ENCODE results near the gene ZFP36L1.
"Not testable (repeated sequence)": the region's sequence is repeated elsewhere in the genome, so short reads cannot be mapped to it uniquely, and the experiment has no call there.

The ZFP36L1 gene

GRCh38 chr14:68784226-68784910 is 8.5 kb downstream of the ZFP36L1 start:
- DNase-seq (ENCODE audit: low spot score) = peak; percentile 26

GRCh38 chr14:68783408-68784225 is 9.2 kb downstream of the ZFP36L1 start:
- no peak for DNase-seq (ENCODE audit: low spot score)

GRCh38 chr14:68782091-68782981 is 10.5 kb downstream of the ZFP36L1 start:
- DNase-seq (ENCODE audit: low spot score) = no peak

- DNase-seq (ENCODE audit: low spot score) = no peak
These were observed 11.5 kb downstream of the ZFP36L1 start for GRCh38 chr14:68781161-68782021.

- DNase-seq (ENCODE audit: low spot score) = peak; percentile 81
These were observed 12.3 kb downstream of the ZFP36L1 start for GRCh38 chr14:68780358-68781160.

GRCh38 chr14:68779761-68780323 is 13.0 kb downstream of the ZFP36L1 start:
- peak; percentile 62 for DNase-seq (ENCODE audit: low spot score)

GRCh38 chr14:68777644-68778043 is 15.2 kb downstream of the ZFP36L1 start:
- DNase-seq (ENCODE audit: low spot score) = no peak

GRCh38 chr14:68775614-68776126 is 17.2 kb downstream of the ZFP36L1 start:
- DNase-seq (ENCODE audit: low spot score) = no peak

GRCh38 chr14:68774771-68775613 is 17.9 kb downstream of the ZFP36L1 start:
- peak; percentile 56 for DNase-seq (ENCODE audit: low spot score)

GRCh38 chr14:68772761-68773381 is 20.0 kb downstream of the ZFP36L1 start:
- DNase-seq (ENCODE audit: low spot score) = no peak

- no peak for DNase-seq (ENCODE audit: low spot score)
These were observed 21.2 kb downstream of the ZFP36L1 start for GRCh38 chr14:68771631-68772030.

GRCh38 chr14:68770553-68771286 is 22.1 kb downstream of the ZFP36L1 start:
- DNase-seq (ENCODE audit: low spot score) = no peak

- DNase-seq (ENCODE audit: low spot score) = no peak
These were observed 22.8 kb downstream of the ZFP36L1 start for GRCh38 chr14:68770051-68770450.

GRCh38 chr14:68768316-68768715 is 24.6 kb downstream of the ZFP36L1 start:
- no peak for DNase-seq (ENCODE audit: low spot score)

- no peak for DNase-seq (ENCODE audit: low spot score)
These were observed 25.6 kb downstream of the ZFP36L1 start for GRCh38 chr14:68767248-68767645.

- no peak for DNase-seq (ENCODE audit: low spot score)
These were observed 26.3 kb downstream of the ZFP36L1 start for GRCh38 chr14:68766299-68767247.

GRCh38 chr14:68763843-68764242 is 29.0 kb downstream of the ZFP36L1 start:
- DNase-seq (ENCODE audit: low spot score) = not testable (repeated sequence)

All from GM03348 (cell line).